GM19452 (cell line): ENCODE measurements around the gene LRRC4C.

ENCODE experiments used
- ATAC-seq: cut with Tn5 transposase; IDR thresholded peaks from one replicate; pipeline ENCODE4 v1.9.1; 2021; ENCODE audit not compliant: unreplicated experiment

LRRC4C gene

DNA sequence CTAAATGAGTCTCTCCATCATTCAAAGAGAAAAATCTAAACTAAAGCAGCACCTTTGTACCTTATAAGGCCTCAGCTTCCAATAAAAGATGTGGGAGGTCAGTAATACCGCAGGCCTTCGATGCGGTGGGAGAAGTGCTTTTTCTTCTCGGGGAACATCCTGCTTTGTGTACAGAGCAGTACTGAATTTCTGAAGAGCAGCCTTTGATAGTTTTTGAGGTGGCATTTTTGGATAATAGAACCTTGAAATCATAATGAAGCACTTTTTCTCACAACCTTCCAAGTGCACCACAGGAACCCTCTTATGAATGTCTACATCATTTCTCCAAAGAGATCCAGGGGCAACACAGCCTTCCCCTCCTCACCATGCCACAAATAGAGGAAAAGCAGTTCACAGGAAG, 39.6 kb downstream of the LRRC4C start:
- ATAC-seq, result no peak

DNA sequence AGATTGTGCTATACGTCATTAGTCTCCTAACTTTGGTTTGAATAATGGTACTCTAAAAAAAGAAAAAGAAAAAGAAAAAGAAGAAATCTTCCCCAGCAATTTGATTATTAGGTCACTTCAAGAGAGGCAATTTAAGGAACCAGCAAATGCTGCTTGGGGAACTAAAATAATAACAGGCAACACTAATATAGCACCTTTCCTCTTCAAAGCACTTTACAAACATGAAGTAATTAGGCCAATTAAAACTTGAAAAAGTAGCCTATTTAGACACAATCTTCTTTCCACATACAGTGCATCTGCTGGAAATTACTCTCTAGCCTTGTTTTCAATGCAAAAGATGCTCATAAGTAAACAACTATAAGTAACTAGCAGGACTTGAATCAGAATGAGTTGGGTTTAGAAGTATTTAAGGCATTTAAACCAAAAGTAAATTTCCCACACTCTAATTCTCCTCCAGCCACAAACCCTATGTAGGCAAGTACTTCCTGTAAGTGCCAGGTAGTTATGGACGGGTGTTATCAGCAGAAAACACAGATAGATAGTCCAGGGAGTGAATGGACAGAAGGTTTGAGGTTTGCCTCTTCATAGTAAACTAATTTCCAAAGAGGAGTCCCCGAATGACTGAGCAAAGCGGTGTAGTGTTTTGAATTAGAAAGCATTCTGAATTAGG, 44.5 kb downstream of the LRRC4C start:
- no peak for ATAC-seq

DNA sequence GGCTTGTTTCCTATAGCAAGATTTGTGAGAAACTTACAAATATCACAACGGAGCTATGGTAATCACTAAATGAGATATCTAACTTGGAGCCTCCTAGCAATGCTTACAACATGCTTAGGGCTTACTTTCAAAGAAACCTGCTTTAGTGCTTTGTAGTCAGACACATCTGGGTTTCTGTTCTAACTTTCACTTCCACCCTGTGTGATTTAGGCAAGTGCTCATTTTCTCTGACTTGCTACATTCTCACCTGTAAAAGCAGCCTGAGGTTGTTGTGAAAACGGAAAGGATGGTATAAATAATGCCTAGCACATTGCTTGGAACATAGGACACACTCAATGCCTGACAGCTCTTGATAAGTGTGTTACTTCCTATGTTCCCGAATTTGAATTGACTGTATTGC, 45.6 kb downstream of the LRRC4C start:
- ATAC-seq, result peak; percentile 70

DNA sequence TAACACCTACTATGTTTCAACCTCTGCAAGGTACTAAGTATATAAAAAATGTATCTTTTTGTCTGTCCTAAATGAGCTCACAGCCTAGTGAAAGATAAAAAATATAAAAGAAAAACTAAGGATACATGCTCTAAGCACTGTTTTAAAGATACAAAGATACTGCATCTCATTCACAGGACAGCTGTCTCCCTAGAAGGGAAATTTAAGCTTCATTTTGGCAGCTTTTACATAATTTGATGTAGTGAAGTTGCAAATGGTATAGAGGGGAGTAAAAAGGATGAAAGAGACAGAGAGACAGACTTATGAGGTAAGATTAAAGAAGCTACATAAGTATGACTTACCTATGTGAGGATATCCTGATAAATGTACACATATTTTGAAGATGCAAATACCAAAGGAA, 53.6 kb downstream of the LRRC4C start:
- no peak for ATAC-seq

DNA sequence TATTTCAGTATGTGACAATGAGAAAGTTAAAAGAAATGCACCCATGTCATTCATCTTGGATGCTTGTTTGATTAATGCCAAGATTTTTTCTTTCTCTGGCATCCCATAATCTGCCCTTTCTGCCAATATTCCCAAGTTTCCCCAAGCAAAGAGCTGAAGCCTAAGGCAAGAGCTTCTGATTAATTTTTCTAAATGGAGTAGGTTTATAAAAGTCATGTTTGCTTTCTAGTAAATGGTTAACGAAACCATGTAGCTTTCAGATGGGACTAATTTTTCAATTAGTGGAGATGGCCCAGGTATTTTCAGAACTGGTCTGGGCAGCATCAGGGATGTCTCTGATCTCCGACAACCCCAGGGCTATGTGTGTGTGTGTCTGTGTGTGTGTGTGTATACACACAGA, 55.3 kb downstream of the LRRC4C start:
- no peak for ATAC-seq

DNA sequence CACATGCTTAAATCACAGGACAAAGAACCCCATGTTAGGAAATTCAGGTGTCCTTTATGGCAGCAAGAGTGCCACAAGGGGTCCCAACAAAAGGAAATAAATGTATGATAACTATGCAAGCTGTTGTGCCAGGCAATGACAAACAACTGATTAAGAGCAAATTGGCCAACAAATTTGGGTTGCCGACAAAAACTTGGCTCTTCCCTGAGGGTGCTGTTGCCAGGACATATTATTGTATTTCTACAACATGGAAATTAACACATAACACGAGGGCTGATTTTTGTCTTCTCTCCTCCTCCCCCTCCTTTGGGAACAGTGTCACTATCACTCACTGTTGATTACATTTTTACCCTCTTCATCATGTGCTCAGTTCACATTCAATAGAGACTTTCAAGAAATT, 56.0 kb downstream of the LRRC4C start:
- no peak for ATAC-seq

DNA sequence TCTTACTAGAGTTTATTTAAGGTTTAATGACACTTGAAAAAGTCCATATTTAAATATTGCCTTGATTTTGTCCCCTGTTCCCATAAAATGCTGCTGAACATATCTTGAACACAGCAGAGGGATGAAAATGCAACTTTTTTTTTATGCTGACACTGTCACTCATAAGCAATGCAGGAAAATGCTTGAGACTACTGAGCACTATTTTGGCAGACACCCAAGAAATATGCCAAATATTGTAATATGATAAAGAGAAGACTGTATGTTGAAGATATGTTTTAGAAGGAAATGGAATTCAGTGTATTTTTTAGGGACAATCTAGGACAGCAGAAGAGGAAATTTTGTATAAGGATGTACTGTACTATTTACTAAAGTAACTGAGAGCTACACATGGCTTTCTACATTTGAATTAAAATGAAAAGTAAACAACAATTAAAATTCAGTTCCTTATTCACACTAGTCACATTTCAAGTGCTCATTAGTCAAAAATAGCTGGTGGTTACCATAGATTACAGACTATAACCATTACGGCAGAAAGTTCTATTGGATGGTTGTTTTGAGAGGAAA, 58.6 kb downstream of the LRRC4C start:
- ATAC-seq, result no peak

DNA sequence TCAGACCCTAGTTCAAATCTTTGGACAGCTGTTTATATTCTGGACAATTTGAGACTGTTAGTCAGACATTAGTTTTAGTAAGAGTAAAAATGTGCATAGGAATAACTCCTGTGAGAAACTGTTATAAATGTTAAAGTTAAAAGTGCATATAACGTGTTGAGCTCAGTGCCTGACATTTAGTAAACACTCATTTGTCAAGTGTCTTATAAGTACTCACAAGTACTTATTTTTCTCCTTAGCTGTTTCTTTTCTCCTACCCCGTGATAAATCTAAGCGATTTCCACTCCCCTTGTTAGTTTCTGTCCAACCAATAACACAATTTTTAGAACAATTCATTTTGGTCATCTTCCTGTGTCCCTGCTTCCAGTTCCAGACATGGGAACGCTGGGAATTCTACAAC, 59.3 kb downstream of the LRRC4C start:
- ATAC-seq, result no peak

DNA sequence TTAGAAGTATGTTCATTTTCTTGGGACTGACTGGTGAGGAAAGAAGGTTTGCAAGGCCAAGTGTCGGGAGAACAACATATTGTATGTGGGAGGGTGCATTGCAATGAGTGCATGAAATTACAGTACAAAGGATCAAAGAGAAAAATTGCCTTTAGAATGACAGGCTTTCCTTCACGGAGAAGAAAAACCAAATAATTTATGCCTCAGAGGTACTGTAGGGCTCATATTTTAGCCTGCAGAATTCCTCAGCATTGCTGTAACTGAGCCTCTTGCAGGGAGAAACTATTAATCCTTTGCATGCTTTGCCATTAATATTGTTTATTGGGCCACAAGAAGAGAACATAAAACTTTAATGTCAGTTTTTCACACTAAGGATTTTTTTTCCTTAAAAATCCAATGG, 60.1 kb downstream of the LRRC4C start:
- no peak for ATAC-seq

DNA sequence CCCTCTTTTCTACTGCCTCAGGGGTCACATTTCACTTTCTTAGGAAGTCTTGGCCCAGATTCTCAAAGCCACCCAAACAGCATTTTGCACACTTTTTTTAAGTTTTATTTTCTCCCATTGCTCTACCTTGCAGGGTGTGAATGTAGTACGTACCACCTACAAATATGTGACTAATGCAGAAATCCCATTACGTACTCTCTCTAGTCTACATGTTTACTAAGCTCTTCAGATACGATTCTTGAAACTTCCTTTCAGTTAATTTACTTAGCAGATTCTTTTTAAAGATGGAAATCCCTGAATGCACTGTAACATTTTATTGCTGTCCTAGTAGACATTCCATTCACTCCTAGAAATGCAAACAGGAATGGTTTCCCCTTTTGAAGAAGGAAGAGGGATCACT, 61.3 kb downstream of the LRRC4C start:
- ATAC-seq, result no peak

DNA sequence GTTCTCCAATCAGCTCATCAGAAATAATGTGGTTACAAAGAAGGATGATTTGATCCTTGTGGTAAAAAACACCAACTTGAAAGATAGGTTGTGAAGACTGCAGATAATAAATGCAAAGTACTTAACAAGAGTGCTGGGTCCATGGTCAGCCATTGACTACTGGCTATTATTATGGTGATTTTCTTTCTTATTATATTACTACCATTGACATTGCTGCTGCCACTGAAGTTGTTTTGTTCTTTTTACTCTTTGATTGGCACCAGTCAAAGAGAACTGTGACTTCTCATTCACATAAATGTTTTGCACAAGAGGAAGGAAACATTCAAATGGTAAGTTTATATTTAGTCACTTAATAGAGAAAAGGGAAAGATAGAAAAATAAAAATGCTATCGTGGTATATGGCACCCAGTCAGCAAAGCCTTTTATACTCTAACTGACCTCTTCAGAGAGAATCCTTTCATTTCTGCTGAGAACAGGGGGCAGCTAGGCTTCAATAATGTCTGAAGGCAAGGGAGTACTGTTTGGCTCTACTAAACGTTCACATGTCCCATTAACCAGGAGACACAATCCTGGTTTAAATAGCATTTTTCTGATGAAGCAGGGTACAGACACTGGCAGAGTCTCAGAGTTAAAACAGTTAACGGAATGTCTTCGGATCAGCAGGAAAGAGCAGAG, 64.8 kb downstream of the LRRC4C start:
- ATAC-seq, result no peak

DNA sequence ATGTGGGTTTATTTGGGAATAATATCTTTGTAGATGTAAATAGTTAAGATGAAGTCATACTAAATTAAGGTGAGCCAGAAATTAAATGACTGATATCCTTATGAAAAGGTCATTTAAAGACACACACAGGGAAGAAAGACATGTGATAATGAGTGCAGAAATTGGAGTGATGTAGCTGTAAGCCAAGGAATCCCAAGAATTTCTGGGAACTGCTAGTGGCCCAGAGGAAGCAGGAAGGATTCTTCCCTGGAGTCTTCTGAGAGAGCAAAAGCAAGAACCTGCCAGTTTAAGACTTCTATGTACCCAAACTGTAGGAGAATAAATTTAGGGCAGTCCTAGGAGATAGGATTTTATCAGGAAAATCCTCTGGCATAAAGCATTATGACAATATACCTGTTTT, 66.9 kb downstream of the LRRC4C start:
- ATAC-seq, result no peak

DNA sequence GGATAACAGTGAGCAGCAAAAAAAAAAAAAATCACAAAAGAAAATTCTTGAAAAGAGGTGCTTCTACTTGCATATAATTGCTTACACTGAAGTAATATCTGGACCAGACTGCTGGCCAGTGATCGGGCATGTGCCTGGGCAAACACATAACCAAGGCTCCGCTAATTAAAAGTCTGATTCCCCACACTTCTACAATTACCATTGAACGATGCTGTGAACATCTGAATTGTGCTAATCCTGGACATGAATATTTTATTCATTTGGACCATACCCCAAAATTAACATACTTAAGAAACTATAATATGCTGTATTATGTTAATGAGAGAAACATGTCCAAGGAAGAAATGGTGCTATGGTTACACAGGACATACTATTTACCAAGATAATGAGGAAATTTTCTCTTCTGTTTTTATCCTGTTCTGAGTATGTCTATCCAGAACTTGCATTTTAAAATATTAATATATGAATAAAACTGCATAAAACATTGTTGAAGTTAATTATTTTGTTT, 69.8 kb downstream of the LRRC4C start:
- no peak for ATAC-seq

DNA sequence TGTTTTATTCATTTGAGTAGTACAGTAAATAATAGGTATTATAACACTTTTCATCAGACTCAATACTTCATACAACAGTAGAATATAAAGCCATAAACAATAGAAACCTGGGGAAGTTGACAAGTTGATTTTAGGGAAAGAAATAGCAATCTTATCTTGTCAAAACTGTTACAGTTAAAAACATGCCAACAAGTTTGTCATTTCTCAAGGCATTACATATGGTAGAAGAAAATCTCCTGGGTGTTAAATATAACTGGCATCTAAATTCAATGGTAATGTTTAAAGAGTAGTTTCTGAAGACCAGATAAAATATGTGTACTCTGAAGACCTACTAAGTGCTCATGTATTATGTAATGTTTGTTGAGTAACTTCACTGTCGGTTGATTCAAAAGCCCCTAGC, 75.1 kb downstream of the LRRC4C start:
- ATAC-seq, result no peak

DNA sequence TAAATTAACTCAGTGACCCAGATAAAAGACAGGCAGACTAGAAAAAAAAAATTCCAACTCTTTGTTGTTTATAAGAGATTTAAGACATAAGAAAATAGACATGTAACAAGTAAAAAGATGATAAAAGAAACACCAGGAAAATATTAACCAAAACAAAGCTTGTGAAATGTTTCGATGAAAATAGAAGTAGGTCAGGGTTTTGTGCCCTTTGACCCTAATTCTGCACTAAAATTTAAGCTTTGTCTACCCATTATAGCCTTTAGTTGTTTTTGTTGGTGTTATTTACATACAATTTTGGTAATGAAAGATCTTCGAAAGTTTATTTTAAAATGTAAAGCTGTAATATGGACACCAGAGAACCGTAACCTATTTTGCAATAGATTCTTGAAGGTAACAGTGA, 75.7 kb downstream of the LRRC4C start:
- ATAC-seq, result no peak

DNA sequence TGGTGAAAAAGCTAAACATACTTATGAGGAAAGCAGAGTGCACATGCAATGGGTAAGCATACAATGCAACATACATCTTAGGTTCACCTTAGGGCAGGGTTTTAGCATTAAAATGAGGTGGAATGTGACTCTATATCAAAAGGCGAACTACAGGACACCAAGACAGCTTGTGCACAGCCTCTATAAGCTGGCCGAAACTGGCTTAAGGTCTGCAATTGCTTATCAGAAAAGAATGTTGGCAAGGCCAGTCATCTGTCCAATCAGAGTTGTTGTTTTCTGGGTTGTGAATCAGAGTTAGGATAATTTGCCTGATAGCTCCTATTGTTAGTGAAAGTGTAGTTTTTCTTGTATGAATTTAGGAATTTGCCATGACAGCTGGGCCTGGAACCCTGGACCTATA, 76.5 kb downstream of the LRRC4C start:
- no peak for ATAC-seq

DNA sequence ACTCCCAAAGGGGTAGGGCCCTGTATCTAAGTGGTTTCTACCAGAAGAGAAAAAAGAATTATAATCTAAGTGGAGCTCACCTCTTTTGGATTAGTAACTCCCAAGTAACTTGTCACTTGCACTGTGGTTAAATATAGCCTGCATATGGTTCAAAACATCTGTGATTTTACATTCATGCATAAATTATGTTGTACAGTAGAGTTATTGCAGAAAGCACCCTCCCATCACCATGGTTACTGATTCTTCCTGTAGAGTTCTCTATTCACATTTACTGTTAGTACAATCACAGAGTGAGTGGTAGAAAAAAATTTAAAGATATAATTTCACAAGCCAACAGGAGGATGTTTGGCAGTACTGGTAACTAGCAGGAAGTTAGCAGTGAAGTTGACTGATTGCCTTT, 80.4 kb downstream of the LRRC4C start:
- ATAC-seq, result no peak

DNA sequence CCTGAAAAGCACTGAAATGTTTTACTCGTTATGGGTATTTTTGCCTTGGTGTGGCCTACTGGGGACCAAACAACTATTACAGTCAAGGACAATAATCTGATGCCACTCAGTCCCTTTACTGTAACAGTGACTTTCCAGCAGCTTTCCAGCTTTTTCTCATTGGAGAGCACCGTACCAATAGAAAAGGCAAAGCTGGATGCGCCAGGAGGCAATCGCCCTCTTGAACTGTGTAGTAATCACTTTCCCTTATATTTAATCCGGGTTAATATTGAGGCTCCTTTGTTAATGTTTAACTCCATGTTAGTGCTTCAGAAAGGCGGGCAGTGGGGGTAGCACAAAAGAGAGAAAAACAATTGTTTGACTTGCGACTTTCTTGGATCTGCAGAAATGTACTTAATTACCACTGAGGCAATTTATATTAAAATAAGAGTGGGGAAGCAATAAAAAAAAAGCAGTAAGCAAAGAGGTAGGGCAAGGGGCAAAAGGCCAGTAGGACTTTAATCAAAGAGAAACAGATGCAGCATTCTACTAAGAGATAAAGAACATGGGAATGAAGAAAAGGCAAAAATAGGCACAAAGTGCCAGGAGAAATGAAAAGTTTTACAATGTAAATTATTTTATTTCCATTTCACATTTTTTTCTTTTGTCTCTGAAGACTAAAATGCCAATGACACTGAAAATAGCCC, 81.6 kb downstream of the LRRC4C start:
- ATAC-seq, result no peak

DNA sequence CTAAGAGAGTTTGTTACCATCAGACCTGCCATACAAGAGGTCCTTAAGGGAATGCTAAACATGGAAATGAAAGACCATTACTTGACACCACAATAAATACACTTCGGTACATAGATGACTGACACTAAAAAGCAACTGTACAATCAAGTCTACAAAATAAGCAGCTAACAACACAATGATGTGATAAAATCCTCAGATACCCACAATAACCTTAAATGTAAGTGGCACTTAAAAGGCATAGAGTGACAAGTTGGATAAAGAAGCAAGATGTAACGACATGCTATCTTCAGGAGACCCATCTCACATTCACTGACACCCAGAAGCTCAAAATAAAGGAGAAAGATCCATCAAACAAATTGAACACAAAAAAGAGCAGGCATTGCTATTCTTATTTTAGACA, 107.6 kb downstream of the LRRC4C start:
- ATAC-seq, result no peak

DNA sequence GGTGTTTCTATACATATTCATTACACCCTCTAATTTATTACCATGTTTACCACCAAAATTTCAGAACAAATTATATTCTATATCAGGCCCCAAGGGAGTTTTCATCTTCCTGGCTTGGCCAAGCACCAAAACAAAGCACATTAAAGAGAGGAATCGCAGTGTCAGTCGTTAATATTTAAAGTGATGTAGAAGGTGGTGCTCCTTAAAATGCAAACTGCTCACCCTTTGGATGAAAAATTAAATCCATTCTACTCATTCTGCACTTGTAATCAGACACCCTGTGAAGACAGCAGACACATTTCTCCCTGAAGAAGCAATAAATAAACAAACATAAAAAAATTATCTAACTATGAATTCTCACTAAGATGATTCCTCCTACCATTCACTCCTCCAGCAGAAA, 113.4 kb downstream of the LRRC4C start:
- ATAC-seq, result no peak

DNA sequence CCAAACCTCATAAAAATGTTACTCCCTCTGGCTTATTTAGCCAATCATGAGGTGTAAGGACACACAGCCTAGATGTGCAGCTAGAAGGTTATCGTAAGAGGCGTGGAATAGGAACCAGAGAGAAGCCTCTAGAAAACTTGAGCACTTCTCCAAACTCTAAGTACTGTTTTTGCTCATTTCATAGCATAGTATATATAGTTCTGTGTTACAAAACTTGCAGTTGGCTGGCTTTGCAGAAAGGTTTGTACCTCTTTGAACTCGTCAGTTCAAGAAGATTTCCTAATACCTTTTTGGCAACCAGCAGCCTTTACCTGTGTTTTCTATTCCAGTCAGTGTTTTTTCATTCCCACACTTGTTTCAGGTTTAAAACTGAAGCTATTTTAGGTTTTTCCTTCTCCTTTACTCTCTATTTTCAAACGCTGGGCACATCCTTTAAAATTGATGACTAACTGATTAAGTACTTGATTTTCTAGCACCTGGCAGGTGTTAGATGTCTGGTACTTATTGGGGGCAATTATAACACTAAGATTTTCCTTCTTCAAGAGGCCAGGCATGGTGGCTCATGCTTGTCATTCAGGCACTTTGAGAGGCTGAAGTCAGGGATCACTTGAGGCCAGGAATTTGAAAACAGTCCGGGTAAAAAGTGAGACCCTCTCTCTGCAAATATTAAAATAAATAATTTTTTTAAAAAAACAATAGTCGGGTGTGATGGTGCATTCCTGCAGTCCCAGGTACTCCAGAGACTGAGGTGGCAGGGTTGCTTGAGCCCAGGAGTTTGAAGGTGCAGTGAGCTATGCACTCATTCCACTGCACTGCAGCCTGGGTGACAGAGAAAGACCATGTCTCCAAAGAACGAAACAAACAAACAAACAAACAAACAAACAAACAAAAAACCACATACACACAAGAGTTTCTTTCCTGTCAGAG, 125.2 kb downstream of the LRRC4C start:
- ATAC-seq, result no peak
